CD4-positive, alpha-beta T cell (primary cell): ENCODE measurements around the gene PUS7. TPM values are rescaled to one million over a fixed set of nuclear protein-coding genes. Genes with fewer than 3 reads are reported as not detected.
A peak's percentile ranks its signal among the peaks of the same experiment; 100 is the strongest.
"Not testable (repeated sequence)": the region's sequence is repeated elsewhere in the genome, so short reads cannot be mapped to it uniquely, and the experiment has no call there.

Experiments
- ATAC-seq: fragments of 200-7000 bp; cut with Tn5 transposase; one replicate; pipeline ENCODE4 v1.10.0; 2022; ENCODE audit warnings: mild to moderate bottlenecking; ENCODE audit not compliant: poor library complexity
- CTCF ChIA-PET: fragments of 350-600 bp; sonication (Branson Sonifier 250); formaldehyde crosslinking; loops from one replicate; lab custom pipeline; 2021; ENCODE audit warnings: antibody characterized with exemption, inconsistent platforms; lab: Charles Lee
- POLR2A ChIA-PET: fragments of 350-600 bp; sonication (Branson Sonifier 250); formaldehyde crosslinking; loops from one replicate; lab custom pipeline; 2021; ENCODE audit warnings: antibody characterized with exemption, inconsistent platforms; lab: Charles Lee
- DNase-seq, 14 experiments: peaks; one replicate each; pipeline ENCODE4 v3.0.0-alpha.2; 2013 to 2020; ENCODE audit warnings: mixed read lengths in 2 of 14
- H3K27ac ChIP-seq, 2 donors: one replicate each; pipeline versions ENCODE4 v1.5.1 to v1.7.0; 2013; ENCODE audit warnings: low read length in 2 of 2, low read depth in 1 of 2, mild to moderate bottlenecking in 1 of 2
- H3K27me3 ChIP-seq, 2 experiments: 1 replicate in 1 of 2; 2 replicates in 1 of 2; pipeline versions ENCODE4 v1.6.1 to v1.7.0; 2013; ENCODE audit warnings: low read length in 2 of 2, control low read depth in 1 of 2, mild to moderate bottlenecking in 1 of 2, moderate library complexity in 1 of 2; ENCODE audit not compliant: insufficient read depth in 2 of 2, control insufficient read depth in 1 of 2
- H3K36me3 ChIP-seq: one replicate; pipeline ENCODE4 v1.6.1; 2013; ENCODE audit warnings: low read length, control low read depth; ENCODE audit not compliant: insufficient read depth
- H3K4me1 ChIP-seq: one replicate; pipeline ENCODE4 v1.6.1; 2013; ENCODE audit warnings: low read length, control low read depth; ENCODE audit not compliant: insufficient read depth
- H3K4me3 ChIP-seq: one replicate; pipeline ENCODE4 v1.5.1; 2013; ENCODE audit warnings: mild to moderate bottlenecking, low read length, moderate library complexity
- H3K9me3 ChIP-seq, 2 experiments: 1 replicate in 1 of 2; 2 replicates in 1 of 2; pipeline versions ENCODE4 v1.6.1 to v1.7.0; 2013; ENCODE audit warnings: low read length in 2 of 2, mild to moderate bottlenecking in 2 of 2, control low read depth in 1 of 2, moderate library complexity in 1 of 2; ENCODE audit not compliant: control insufficient read depth in 1 of 2, insufficient read depth in 1 of 2
- H3K27ac Mint-ChIP-seq: one replicate; pipeline ENCODE4 v1.8.0; 2020; ENCODE audit warnings: mixed read lengths
- H3K27me3 Mint-ChIP-seq: one replicate; pipeline ENCODE4 v1.8.0; 2021; ENCODE audit warnings: mixed read lengths
- H3K36me3 Mint-ChIP-seq: one replicate; pipeline ENCODE4 v1.8.0; 2021; ENCODE audit warnings: low read depth, mixed read lengths
- H3K4me1 Mint-ChIP-seq: one replicate; pipeline ENCODE4 v1.8.0; 2021; ENCODE audit warnings: low read depth, mixed read lengths
- H3K4me3 Mint-ChIP-seq: one replicate; pipeline ENCODE4 v1.8.0; 2020; ENCODE audit warnings: mild to moderate bottlenecking, mixed read lengths
- H3K9me3 Mint-ChIP-seq: one replicate; pipeline ENCODE4 v1.8.0; 2020; ENCODE audit warnings: mixed read lengths
- CTCF ChIP-seq: fragments of 200-600 bp; IDR thresholded peaks from one replicate; pipeline ENCODE4 v1.8.0; 2022; ENCODE audit warnings: antibody characterized with exemption, mild to moderate bottlenecking
- intact Hi-C, 2 experiments: fragments of 100-400 bp; cut with DNase I in 1 of 2; cut with micrococcal nuclease in 1 of 2; formaldehyde crosslinking; loops; one replicate each; pipeline versions ENCODE4 v1.15.1 to v1.9.0; 2023 to 2025; cut with DNase I, micrococcal nuclease
- total RNA-seq, 174 experiments: library from RNA in 2 of 174; stranded (reverse) in 2 of 174; gene quantifications; one replicate each; pipeline ENCODE4 v1.2.3 and lab custom pipeline; 2021 to 2026

The PUS7 gene
- total RNA-seq, 2 experiments from 2014 or later, result 2.7 TPM

- H3K36me3 ChIP-seq, result no peaks in the 10 kb centered on the region
- POLR2A ChIA-PET, result no interaction called here
- no peak overlapping the region for H3K27ac ChIP-seq
- Mint-ChIP-seq H3K36me3 (no peaks in the 10 kb centered on the region), H3K4me1 (peaks cover 47% of the 10 kb centered on the region), H3K9me3 (no peaks in the 10 kb centered on the region), H3K27ac (no peak overlapping the region), H3K4me3 (no peak overlapping the region), H3K27me3 (no peaks in the 10 kb centered on the region)
- CTCF ChIA-PET, result no interaction called here
- no peak for ATAC-seq
- H3K4me3 ChIP-seq, result no peak overlapping the region
- peaks cover 24% of the 10 kb centered on the region for H3K4me1 ChIP-seq
- intact Hi-C loops, result no loop called here
- peak in 1 of 14 experiments; percentile 8 for DNase-seq
- no peaks in the 10 kb centered on the region for H3K27me3 ChIP-seq
- H3K9me3 ChIP-seq, result no peaks in the 10 kb centered on the region
- TF ChIP-seq CTCF, result no peak
These were observed 71.8 kb downstream of the PUS7 start for GRCh38 chr7:105450177-105450861.

GRCh38 chr7:105448181-105448580 lies 73.9 kb downstream of the PUS7 start:
- POLR2A ChIA-PET, result interaction anchor here (0.6 to 1.3 kb wide), 7 partner anchors 18 to 664 kb away, joined by 3 to 6 read pairs (median 4); partner anchors contain the start of genes SRPK2 and SYPL1
- peaks cover 49% of the 10 kb centered on the region for H3K4me1 Mint-ChIP-seq
- peak; percentile 58 for ATAC-seq

GRCh38 chr7:105444342-105444987 lies 77.6 kb downstream of the PUS7 start:
- ATAC-seq (no peak), DNase-seq (peak in 1 of 14 experiments; percentile 8)
- intact Hi-C loops, result no loop called here
- Histone ChIP-seq H3K27ac (no peak overlapping the region), H3K4me1 (peaks cover 21% of the 10 kb centered on the region), H3K27me3 (no peaks in the 10 kb centered on the region), H3K9me3 (no peaks in the 10 kb centered on the region), H3K4me3 (no peak overlapping the region), H3K36me3 (no peaks in the 10 kb centered on the region)
- Mint-ChIP-seq H3K36me3 (no peaks in the 10 kb centered on the region), H3K4me3 (no peak overlapping the region), H3K27me3 (no peaks in the 10 kb centered on the region), H3K4me1 (peaks cover 34% of the 10 kb centered on the region), H3K9me3 (no peaks in the 10 kb centered on the region), H3K27ac (no peak overlapping the region)
- no peak for TF ChIP-seq CTCF
- ChIA-PET CTCF (interaction anchor here (1.0 kb wide), 1 partner anchor 15 kb away, joined by 3 read pairs; no protein-coding TSS in a partner anchor), POLR2A (interaction anchor here (0.6 to 1.2 kb wide), 2 partner anchors 160 to 840 kb away, joined by 3 to 4 read pairs; partner anchors contain the start of gene NAMPT)

More at GRCh38 chr7:105448181-105448580, 73.9 kb downstream of the PUS7 start:
- Histone ChIP-seq H3K27me3 (no peaks in the 10 kb centered on the region), H3K4me1 (peaks cover 21% of the 10 kb centered on the region), H3K27ac (peak overlapping the region; percentile 13 to 40), H3K36me3 (no peaks in the 10 kb centered on the region), H3K9me3 (no peaks in the 10 kb centered on the region), H3K4me3 (no peak overlapping the region)
- no peaks in the 10 kb centered on the region for H3K36me3 Mint-ChIP-seq
- intact Hi-C loops, result no loop called here
- peak in 4 of 14 experiments; percentile 4 to 48 (median 8) for DNase-seq
- H3K9me3 Mint-ChIP-seq, result no peaks in the 10 kb centered on the region
- H3K27me3 Mint-ChIP-seq, result no peaks in the 10 kb centered on the region
- TF ChIP-seq CTCF, result no peak
- CTCF ChIA-PET, result interaction anchor here (0.6 kb wide), 1 partner anchor 9 kb away, joined by 3 read pairs; no protein-coding TSS in a partner anchor
- H3K27ac Mint-ChIP-seq, result peak overlapping the region; percentile 90
- H3K4me3 Mint-ChIP-seq, result peak overlapping the region; percentile 69

- CTCF ChIA-PET, H3K27me3 ChIP-seq, H3K27me3 Mint-ChIP-seq, ATAC-seq, H3K36me3 Mint-ChIP-seq, H3K4me1 ChIP-seq, DNase-seq, H3K36me3 ChIP-seq, POLR2A ChIA-PET, H3K27ac Mint-ChIP-seq, H3K9me3 ChIP-seq, H3K4me3 ChIP-seq, intact Hi-C loops, H3K4me3 Mint-ChIP-seq, H3K27ac ChIP-seq, H3K9me3 Mint-ChIP-seq: not testable (repeated sequence)
- peaks cover 14% of the 10 kb centered on the region for H3K4me1 Mint-ChIP-seq
These were observed 79.9 kb downstream of the PUS7 start for GRCh38 chr7:105442214-105442613.
